GM23248 (cell line): Measurements from ENCODE around the gene GAB4.

ENCODE experiments used
- EZH2 ChIP-seq: fragments of 200-600 bp; sonication (generic); IDR thresholded peaks from 2 replicates; pipeline ENCODE4 v1.6.1; 2018; ENCODE audit warnings: antibody characterized with exemption, mild to moderate bottlenecking; ENCODE audit not compliant: insufficient read depth, poor library complexity, severe bottlenecking
- EZH2phosphoT487 ChIP-seq: fragments of 200-600 bp; sonication (generic); IDR thresholded peaks from 2 replicates; pipeline ENCODE4 v1.6.1; 2018; ENCODE audit warnings: antibody characterized with exemption, moderate library complexity, mild to moderate bottlenecking, low read depth; ENCODE audit not compliant: insufficient read depth

DNA sequence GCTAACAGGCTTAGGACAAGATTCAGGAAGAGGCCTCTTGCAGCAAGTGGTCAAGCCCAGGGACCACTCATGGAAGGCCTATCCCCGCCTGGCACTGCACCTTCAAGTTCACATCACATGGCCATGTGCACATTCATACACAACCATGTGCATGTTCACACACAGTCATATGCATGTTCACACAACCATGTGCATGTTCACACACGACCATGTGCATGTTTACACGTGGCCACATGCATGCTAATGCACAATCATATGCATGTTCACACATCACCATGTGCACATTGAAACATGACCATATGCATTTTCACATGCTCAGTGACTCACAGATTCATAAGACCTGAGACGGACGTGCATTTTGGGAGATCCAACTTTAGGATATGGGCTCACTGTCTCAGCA lies 48.0 kb upstream of the GAB4 start:
- TF ChIP-seq EZH2 (no peak), EZH2phosphoT487 (no peak)
